ENCODE data around the gene LRRC36. TPM values are rescaled to one million over a fixed set of nuclear protein-coding genes. Genes with fewer than 3 reads are reported as not detected.

LRRC36 gene
- total and polyA plus RNA-seq, 9 of the 15 experiments (the other 6 are each of a cell fraction or from before 2014, with no cell fraction given): 0.09 to 0.40 (median 0.17) TPM; not detected in 1

GRCh38 chr16:67294938-67295361 is 31.7 kb upstream of the LRRC36 start (continued):
- TF ChIP-seq THAP12 (CRISPR knock-in tag; IDR thresholded peaks at IDR 0.05): no peak
- no peak for TF ChIP-seq FOXA1 (IDR thresholded peaks at IDR 0.05; ENCODE audit: borderline replicate concordance)
- TF ChIP-seq E2F6 (IDR thresholded peaks at IDR 0.05; ENCODE audit: borderline replicate concordance in 1 of 2, extremely low read depth in 1 of 2, insufficient read depth in 1 of 2, insufficient read length in 1 of 2, low read depth in 1 of 2, low read length in 1 of 2, poor library complexity in 1 of 2, severe bottlenecking in 1 of 2): no peak
- no peak for TF ChIP-seq THRA (IDR thresholded peaks at IDR 0.05)
- TF ChIP-seq CHD1 (IDR thresholded peaks at IDR 0.05; ENCODE audit: low read length): no peak

All from K562 (cell line).